Amniotic epithelial cell (primary cell): ENCODE measurements around the gene ZNF22.
"Not testable (repeated sequence)": the region's sequence is repeated elsewhere in the genome, so short reads cannot be mapped to it uniquely, and the experiment has no call there.

Source experiments
- DNase-seq: peaks from one replicate; pipeline ENCODE4 v3.0.0-alpha.2; 2010; ENCODE audit warnings: low read depth

The ZNF22 gene

GRCh38 chr10:44991571-44991970 is 9.2 kb upstream of the ZNF22 start:
- no peak for DNase-seq

- DNase-seq = no peak
Measured at GRCh38 chr10:44992070-44992731, 8.5 kb upstream of the ZNF22 start.

GRCh38 chr10:44992732-44993225 is 7.9 kb upstream of the ZNF22 start:
- no peak for DNase-seq

- DNase-seq = no peak
Measured at GRCh38 chr10:44993226-44993921, 7.3 kb upstream of the ZNF22 start.

- peak; percentile 90 for DNase-seq
Measured at GRCh38 chr10:44993922-44994751, 6.6 kb upstream of the ZNF22 start.

- DNase-seq = no peak
Measured at GRCh38 chr10:44994752-44995530, 5.8 kb upstream of the ZNF22 start.

GRCh38 chr10:44995581-44995913 is 5.2 kb upstream of the ZNF22 start:
- no peak for DNase-seq

GRCh38 chr10:44995914-44996669 is 4.6 kb upstream of the ZNF22 start:
- DNase-seq = peak; percentile 94

- DNase-seq = no peak
Measured at GRCh38 chr10:44997105-44997748, 3.5 kb upstream of the ZNF22 start.

- DNase-seq = peak; percentile 99
Measured at GRCh38 chr10:44998146-44998631, 2.5 kb upstream of the ZNF22 start.

- DNase-seq = peak; percentile 74
Measured at GRCh38 chr10:45000138-45000751, 478 bp upstream of the ZNF22 start.

- peak; percentile 72 for DNase-seq
Measured at GRCh38 chr10:45001381-45002148, 842 bp downstream of the ZNF22 start.

GRCh38 chr10:45003432-45004000 is 2.8 kb downstream of the ZNF22 start:
- DNase-seq = no peak

GRCh38 chr10:45004661-45005060 is 3.9 kb downstream of the ZNF22 start:
- no peak for DNase-seq

- no peak for DNase-seq
Measured at GRCh38 chr10:45005284-45005683, 4.6 kb downstream of the ZNF22 start.

GRCh38 chr10:45006276-45007030 is 5.7 kb downstream of the ZNF22 start:
- no peak for DNase-seq

- DNase-seq = peak; percentile 85
Measured at GRCh38 chr10:45008524-45009161, 7.9 kb downstream of the ZNF22 start.

- DNase-seq = not testable (repeated sequence)
Measured at GRCh38 chr10:45014557-45014956, 13.8 kb downstream of the ZNF22 start.
